PC-3 (cell line): ENCODE results near the gene ORC4.

Experiments
- EZH2 ChIP-seq: fragments of 300-600 bp; sonication (generic); IDR thresholded peaks from one replicate; pipeline ENCODE4 v1.6.1; 2017; ENCODE audit warnings: antibody characterized with exemption, mild to moderate bottlenecking, low read length; ENCODE audit not compliant: unreplicated experiment
- TF ChIP-seq, protein P1 (sequence below): fragments of 300-600 bp; sonication (generic); conservative IDR thresholded peaks from 2 replicates; pipeline ENCODE4 v1.5.1; 2017; ENCODE audit warnings: antibody characterized with exemption, low read depth, mild to moderate bottlenecking, low read length

DNA sequence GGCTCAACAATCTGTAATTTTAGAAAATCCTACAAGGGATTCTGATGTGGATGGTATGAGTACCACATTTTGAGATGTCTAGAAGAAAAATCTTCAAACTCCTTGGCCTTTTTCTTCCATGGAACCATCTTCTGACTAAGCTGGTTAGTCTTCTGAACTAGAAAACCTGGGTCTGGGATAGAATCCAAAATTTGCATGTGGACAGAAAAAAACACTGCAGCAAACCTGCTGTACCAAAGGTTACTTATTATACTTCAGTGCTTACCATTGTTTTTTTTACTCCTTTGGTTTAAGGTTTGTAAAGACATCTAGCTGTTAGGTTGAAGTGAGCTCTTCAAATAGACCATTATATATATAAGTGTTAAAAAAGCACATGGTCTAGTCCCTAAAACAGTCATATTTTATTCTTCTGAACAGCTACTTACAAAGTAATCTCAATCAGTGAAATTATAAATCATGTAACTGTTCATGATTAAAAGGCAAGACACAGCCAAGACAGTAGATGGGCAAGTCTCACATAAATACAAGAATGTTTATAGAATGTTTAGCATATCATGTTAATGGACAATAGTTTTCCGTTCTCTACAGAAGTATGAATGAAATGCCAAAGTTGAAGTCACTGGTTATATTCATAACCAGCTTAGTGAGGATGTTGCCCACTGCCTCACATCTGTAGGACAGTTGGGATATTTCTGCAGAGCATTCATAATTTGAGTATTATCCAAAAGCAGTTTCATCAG is 85.5 kb downstream of the ORC4 start:
- TF ChIP-seq, protein P1, sequence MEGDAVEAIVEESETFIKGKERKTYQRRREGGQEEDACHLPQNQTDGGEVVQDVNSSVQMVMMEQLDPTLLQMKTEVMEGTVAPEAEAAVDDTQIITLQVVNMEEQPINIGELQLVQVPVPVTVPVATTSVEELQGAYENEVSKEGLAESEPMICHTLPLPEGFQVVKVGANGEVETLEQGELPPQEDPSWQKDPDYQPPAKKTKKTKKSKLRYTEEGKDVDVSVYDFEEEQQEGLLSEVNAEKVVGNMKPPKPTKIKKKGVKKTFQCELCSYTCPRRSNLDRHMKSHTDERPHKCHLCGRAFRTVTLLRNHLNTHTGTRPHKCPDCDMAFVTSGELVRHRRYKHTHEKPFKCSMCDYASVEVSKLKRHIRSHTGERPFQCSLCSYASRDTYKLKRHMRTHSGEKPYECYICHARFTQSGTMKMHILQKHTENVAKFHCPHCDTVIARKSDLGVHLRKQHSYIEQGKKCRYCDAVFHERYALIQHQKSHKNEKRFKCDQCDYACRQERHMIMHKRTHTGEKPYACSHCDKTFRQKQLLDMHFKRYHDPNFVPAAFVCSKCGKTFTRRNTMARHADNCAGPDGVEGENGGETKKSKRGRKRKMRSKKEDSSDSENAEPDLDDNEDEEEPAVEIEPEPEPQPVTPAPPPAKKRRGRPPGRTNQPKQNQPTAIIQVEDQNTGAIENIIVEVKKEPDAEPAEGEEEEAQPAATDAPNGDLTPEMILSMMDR = no peak
- TF ChIP-seq EZH2 = no peak
